Muscle layer of colon (tissue), 2 donors: Measurements from ENCODE around the gene AASS.

Source experiments
- H3K27ac ChIP-seq: one replicate; pipeline ENCODE4 v1.7.0; 2013; ENCODE audit warnings: low read depth, mild to moderate bottlenecking, low read length, moderate library complexity
- H3K27me3 ChIP-seq, 2 donors: one replicate each; pipeline ENCODE4 v1.7.0; 2013; ENCODE audit warnings: low read length in 2 of 2, mild to moderate bottlenecking in 2 of 2; ENCODE audit not compliant: insufficient read depth in 2 of 2, control insufficient read depth in 1 of 2
- H3K36me3 ChIP-seq: one replicate; pipeline ENCODE4 v1.7.0; 2013; ENCODE audit warnings: mild to moderate bottlenecking, low read length; ENCODE audit not compliant: insufficient read depth
- H3K4me1 ChIP-seq: one replicate; pipeline ENCODE4 v1.7.0; 2013; ENCODE audit warnings: mild to moderate bottlenecking, low read length; ENCODE audit not compliant: insufficient read depth
- H3K4me3 ChIP-seq, 2 donors: one replicate each; pipeline ENCODE4 v1.7.0; 2013; ENCODE audit warnings: low read length in 2 of 2, low read depth in 1 of 2, mild to moderate bottlenecking in 1 of 2, moderate library complexity in 1 of 2
- H3K9ac ChIP-seq: one replicate; pipeline ENCODE4 v1.7.0; 2013; ENCODE audit warnings: low read length
- H3K9me3 ChIP-seq: one replicate; pipeline ENCODE4 v1.7.0; 2013; ENCODE audit warnings: mild to moderate bottlenecking, low read length
- donor health status: abdominal sarcoma.
- donor health status: Adenocarcinoma of cecum.

Gene AASS

DNA sequence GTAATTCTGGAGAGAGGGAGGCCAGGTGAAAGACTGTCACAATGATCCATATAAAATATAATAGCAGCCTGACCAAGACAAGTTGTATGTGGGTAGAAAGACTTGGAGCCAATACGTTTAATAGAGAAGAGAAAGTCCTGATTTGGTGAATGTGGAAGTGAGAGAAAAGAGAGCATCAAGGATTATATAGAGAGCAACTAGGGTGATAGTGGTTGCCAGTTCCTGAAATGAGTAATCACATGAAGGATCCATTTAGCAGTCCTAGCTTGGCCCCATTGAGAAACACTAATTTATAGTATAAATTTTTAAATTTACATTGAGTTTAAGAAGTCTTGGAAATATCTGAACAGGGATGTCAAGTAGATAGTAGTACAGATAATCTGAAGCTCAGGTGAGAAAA, 74.0 kb downstream of the AASS start:
- Histone ChIP-seq H3K9ac (no peak overlapping the region), H3K27ac (no peak overlapping the region), H3K36me3 (no peaks in the 10 kb centered on the region), H3K27me3 (no peaks in the 10 kb centered on the region), H3K4me1 (no peaks in the 10 kb centered on the region), H3K4me3 (no peak overlapping the region), H3K9me3 (no peaks in the 10 kb centered on the region)

- no peak overlapping the region for H3K9ac ChIP-seq
- H3K27me3 ChIP-seq, result no peaks in the 10 kb centered on the region
- no peak overlapping the region for H3K27ac ChIP-seq
- H3K9me3 ChIP-seq, result no peaks in the 10 kb centered on the region
- no peaks in the 10 kb centered on the region for H3K4me1 ChIP-seq
- no peaks in the 10 kb centered on the region for H3K36me3 ChIP-seq
- no peak overlapping the region for H3K4me3 ChIP-seq
These were observed 75.0 kb downstream of the AASS start for GRCh38 chr7:122068999-122069398.

- no peaks in the 10 kb centered on the region for H3K4me1 ChIP-seq
- H3K9me3 ChIP-seq, result no peaks in the 10 kb centered on the region
- H3K9ac ChIP-seq, result no peak overlapping the region
- no peaks in the 10 kb centered on the region for H3K36me3 ChIP-seq
- H3K27me3 ChIP-seq, result no peaks in the 10 kb centered on the region
- H3K27ac ChIP-seq, result no peak overlapping the region
- H3K4me3 ChIP-seq, result no peak overlapping the region
These were observed 76.0 kb downstream of the AASS start for GRCh38 chr7:122068046-122068445.

DNA sequence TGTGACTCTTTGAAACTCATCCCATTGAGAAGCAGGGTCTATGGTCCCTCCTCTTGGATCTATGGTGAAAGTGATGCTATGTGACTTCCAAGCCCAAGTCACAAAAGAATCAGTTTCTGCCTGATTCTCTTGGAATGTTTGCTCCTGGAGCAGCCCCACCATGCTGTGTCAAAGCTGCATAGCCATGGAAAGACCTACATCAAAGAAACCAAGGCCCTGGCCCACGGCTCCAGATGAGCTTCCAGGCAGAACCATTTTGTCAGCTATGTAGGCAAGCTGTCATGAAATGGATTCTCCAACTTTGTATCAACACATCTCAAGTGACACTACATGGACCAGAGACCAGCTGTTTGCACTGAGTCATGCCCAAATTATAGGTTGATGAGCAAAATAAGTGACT, 77.0 kb downstream of the AASS start:
- Histone ChIP-seq H3K4me3 (no peak overlapping the region), H3K9me3 (no peaks in the 10 kb centered on the region), H3K27me3 (no peaks in the 10 kb centered on the region), H3K36me3 (no peaks in the 10 kb centered on the region), H3K4me1 (no peaks in the 10 kb centered on the region), H3K27ac (no peak overlapping the region), H3K9ac (no peak overlapping the region)

DNA sequence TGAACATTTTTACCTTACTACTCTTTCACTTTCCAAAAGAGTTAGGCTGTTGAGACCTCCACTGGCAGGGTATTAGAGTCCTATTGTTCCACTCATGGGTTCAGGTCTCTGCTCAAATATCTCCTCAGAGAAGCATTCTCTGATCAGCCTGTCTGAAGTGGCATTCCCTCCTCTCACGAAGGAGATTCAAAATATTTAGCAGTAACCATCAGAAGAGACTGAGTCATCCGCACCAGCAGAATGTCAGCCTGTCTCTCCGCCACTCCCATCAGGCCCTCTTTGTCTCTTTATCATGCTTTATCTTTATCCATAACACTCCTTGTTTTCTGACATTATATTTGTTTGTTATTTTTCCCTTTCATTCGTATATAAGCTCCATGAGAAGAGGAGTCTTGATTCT, 79.1 kb downstream of the AASS start:
- no peaks in the 10 kb centered on the region for H3K36me3 ChIP-seq
- H3K4me1 ChIP-seq, result no peaks in the 10 kb centered on the region
- no peak overlapping the region for H3K4me3 ChIP-seq
- no peak overlapping the region for H3K9ac ChIP-seq
- H3K27me3 ChIP-seq, result no peaks in the 10 kb centered on the region
- H3K9me3 ChIP-seq, result no peaks in the 10 kb centered on the region
- no peak overlapping the region for H3K27ac ChIP-seq

GRCh38 chr7:122063146-122063545, 80.9 kb downstream of the AASS start:
- Histone ChIP-seq H3K9ac (no peak overlapping the region), H3K27me3 (no peaks in the 10 kb centered on the region), H3K27ac (no peak overlapping the region), H3K9me3 (no peaks in the 10 kb centered on the region), H3K36me3 (no peaks in the 10 kb centered on the region), H3K4me3 (no peak overlapping the region), H3K4me1 (no peaks in the 10 kb centered on the region)

DNA sequence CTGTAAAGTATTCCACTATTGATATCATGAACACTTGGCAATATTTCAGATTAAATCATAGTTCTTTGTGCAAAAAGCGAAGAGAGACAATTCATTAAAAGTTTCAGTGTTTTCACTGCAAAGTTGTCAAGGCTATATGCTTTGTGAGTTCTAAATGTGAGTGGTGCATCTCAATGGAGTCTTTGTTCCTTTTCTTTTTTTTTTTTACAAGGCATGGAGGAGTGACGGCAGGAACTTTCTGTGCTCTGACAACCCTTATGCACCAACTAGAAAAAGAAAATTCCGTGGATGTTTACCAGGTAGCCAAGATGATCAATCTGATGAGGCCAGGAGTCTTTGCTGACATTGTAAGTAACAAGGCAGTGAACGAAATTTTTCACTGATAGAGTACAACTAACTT, 84.5 kb downstream of the AASS start:
- no peaks in the 10 kb centered on the region for H3K9me3 ChIP-seq
- no peak overlapping the region for H3K9ac ChIP-seq
- H3K27me3 ChIP-seq, result no peaks in the 10 kb centered on the region
- no peak overlapping the region for H3K27ac ChIP-seq
- no peaks in the 10 kb centered on the region for H3K36me3 ChIP-seq
- no peak overlapping the region for H3K4me3 ChIP-seq
- no peaks in the 10 kb centered on the region for H3K4me1 ChIP-seq

DNA sequence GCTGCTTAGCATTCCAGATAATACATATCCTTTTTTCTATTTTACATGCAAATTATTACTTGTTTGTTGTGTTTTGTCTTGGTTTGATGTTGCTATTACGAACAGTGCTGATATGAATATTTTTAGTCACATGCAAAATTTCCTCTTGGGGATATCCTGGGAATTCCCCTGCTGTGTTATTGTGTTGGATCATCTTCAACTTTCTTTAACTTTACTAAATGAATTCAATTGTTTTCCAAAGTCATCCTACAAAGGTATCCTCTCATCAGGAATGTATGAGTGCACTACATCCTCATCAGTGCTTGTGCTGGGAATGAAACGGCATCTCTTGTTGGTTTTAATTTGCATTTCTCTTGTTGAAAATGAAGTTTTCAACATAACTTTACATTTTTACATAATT, 87.1 kb downstream of the AASS start:
- H3K9me3 ChIP-seq, result no peaks in the 10 kb centered on the region
- H3K9ac ChIP-seq, result no peak overlapping the region
- no peaks in the 10 kb centered on the region for H3K36me3 ChIP-seq
- H3K4me1 ChIP-seq, result no peaks in the 10 kb centered on the region
- H3K27me3 ChIP-seq, result no peaks in the 10 kb centered on the region
- no peak overlapping the region for H3K27ac ChIP-seq
- no peak overlapping the region for H3K4me3 ChIP-seq

DNA sequence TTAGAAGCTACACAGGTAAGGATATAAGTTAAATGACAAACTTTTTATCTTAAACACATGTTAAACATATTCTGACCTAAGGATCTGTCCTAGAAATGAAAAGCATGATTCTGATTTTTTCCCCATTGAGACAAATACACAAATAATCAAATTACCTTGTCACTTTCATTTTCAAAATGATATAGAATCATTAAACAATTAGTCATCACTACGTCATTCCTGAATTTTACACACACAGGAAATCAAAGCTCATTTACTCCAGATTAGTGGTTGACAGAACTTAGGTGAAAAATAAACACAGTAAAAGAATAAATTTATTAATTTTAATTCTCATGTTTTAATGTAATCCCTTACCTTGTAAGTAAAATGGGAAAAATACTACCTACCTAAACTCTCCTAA, 89.0 kb downstream of the AASS start:
- H3K4me3 ChIP-seq, result no peak overlapping the region
- H3K36me3 ChIP-seq, result no peaks in the 10 kb centered on the region
- no peaks in the 10 kb centered on the region for H3K9me3 ChIP-seq
- no peaks in the 10 kb centered on the region for H3K27me3 ChIP-seq
- no peaks in the 10 kb centered on the region for H3K4me1 ChIP-seq
- H3K27ac ChIP-seq, result no peak overlapping the region
- H3K9ac ChIP-seq, result no peak overlapping the region

DNA sequence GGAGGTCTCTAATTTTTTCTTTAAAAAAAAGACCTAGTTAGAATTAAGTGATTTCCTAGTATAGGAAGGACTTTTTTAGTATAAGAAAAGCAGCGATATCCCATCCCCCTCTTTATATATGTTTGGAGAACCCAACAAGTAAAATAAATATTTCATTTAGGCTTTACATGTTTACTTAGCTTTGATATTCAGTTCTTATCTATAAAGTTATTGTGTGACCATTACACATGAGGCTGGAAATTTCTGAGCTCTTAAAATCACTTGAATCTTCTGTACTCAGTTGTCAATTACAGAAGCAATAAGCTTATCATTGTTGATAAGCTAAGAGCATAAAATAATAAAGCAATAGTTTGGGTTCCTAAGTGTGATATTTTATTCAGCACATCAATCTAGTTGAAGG, 89.7 kb downstream of the AASS start:
- no peaks in the 10 kb centered on the region for H3K9me3 ChIP-seq
- H3K27me3 ChIP-seq, result no peaks in the 10 kb centered on the region
- no peaks in the 10 kb centered on the region for H3K4me1 ChIP-seq
- no peak overlapping the region for H3K4me3 ChIP-seq
- no peak overlapping the region for H3K27ac ChIP-seq
- H3K9ac ChIP-seq, result no peak overlapping the region
- H3K36me3 ChIP-seq, result no peaks in the 10 kb centered on the region

- H3K4me3 ChIP-seq, result no peak overlapping the region
- no peak overlapping the region for H3K9ac ChIP-seq
- H3K27me3 ChIP-seq, result no peaks in the 10 kb centered on the region
- H3K9me3 ChIP-seq, result no peaks in the 10 kb centered on the region
- no peak overlapping the region for H3K27ac ChIP-seq
- no peaks in the 10 kb centered on the region for H3K4me1 ChIP-seq
- H3K36me3 ChIP-seq, result no peaks in the 10 kb centered on the region
These were observed 97.6 kb downstream of the AASS start for GRCh38 chr7:122046402-122046801.

DNA sequence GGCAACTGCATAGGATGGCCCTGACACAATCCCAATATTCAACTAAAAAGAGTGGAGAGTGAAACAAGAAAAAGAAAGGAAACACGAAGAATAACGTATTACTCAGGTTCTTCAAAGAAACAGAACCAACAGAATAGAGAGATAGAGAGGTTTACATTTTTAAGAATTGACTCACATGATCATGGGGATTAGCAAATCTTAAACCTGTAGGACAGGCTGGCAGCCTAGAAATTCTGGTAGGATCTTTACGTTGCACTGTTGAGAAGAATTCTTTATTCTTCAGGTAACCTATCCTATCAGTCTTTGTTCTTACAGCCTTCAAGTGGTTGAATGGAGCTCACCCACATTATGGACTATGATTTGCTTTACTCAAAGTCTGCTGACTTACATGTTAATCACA, 103.9 kb downstream of the AASS start:
- Histone ChIP-seq H3K27ac (no peak overlapping the region), H3K9ac (no peak overlapping the region), H3K4me1 (no peaks in the 10 kb centered on the region), H3K4me3 (no peak overlapping the region), H3K27me3 (no peaks in the 10 kb centered on the region), H3K36me3 (no peaks in the 10 kb centered on the region), H3K9me3 (no peaks in the 10 kb centered on the region)
